ENCODE measurements around the gene DPCD. TPM values are rescaled to one million over a fixed set of nuclear protein-coding genes. Genes with fewer than 3 reads are reported as not detected.

The DPCD gene
- total RNA-seq, 1 experiment from 2014 or later = 39.5 TPM

GRCh38 chr10:101611096-101611905 lies 23.2 kb downstream of the DPCD start:
- Histone ChIP-seq H3K27me3 (ENCODE audit: insufficient read depth, low read length) (no peaks in the 10 kb centered on the region), H3K9ac (ENCODE audit: low read length) (no peak overlapping the region), H3K9me2 (ENCODE audit: insufficient read depth) (no peaks in the 10 kb centered on the region), H3K4me1 (ENCODE audit: control insufficient read depth in 1 of 2, insufficient read depth in 2 of 2, low read length in 2 of 2) (peaks cover 0 to 6% of the 10 kb centered on the region in 2 experiments; a peak in 1 of 4 replicates), H3K4me2 (ENCODE audit: low read length) (no peak overlapping the region), H4K20me1 (ENCODE audit: insufficient read depth) (no peaks in the 10 kb centered on the region), H3K9me3 (ENCODE audit: control insufficient read depth in 1 of 2, insufficient read depth in 1 of 2, low read depth in 1 of 2, low read length in 2 of 2) (no peaks in the 10 kb centered on the region), H3K36me3 (ENCODE audit: control insufficient read depth in 1 of 2, insufficient read depth in 2 of 2, low read length in 2 of 2) (peaks cover 9 to 12% of the 10 kb centered on the region in 2 experiments; a peak in 2 of 4 replicates), H3K27ac (ENCODE audit: low read depth, low read length) (no peak overlapping the region; the same call in 1 of the 2 replicates), H3K79me2 (ENCODE audit: insufficient read depth, low read length) (no peaks in the 10 kb centered on the region), H3K4me3 (replicated peaks in 1 of 2; ENCODE audit: low read depth in 1 of 2, low read length in 2 of 2) (no peak overlapping the region), H2AFZ (ENCODE audit: low read depth, low read length, poor library complexity, severe bottlenecking) (no peak overlapping the region)
- BruUV-seq (replicated peaks) = no TSS peak
- ChIA-PET RAD21 (ENCODE audit: low non-redundant PET in 1 of 2, low total read pairs in 2 of 2, uncharacterized antibody in 2 of 2, unreplicated experiment in 2 of 2) (no interaction called here), POLR2A (no interaction called here), CTCF (interaction anchor here (1.1 to 1.4 kb wide), 2 partner anchors 9 to 170 kb away, joined by 3 to 4 read pairs; no protein-coding TSS in a partner anchor)
- intact Hi-C loops (cut with micrococcal nuclease) = no loop called here
- no peak for TF ChIP-seq FOSL1 (IDR thresholded peaks at IDR 0.05; ENCODE audit: low read depth)
- TF ChIP-seq POLR2AphosphoS5 (IDR thresholded peaks at IDR 0.05; ENCODE audit: low read depth, low read length) = 0 out of 2 replicates have a peak, but pooled peaks have one; percentile 22
- ATAC-seq = peak; percentile 80
- no peak for DNase-seq (ENCODE audit: low read depth, low spot score)

GRCh38 chr10:101612086-101612485 lies 24.0 kb downstream of the DPCD start:
- no peaks in the 10 kb centered on the region for H3K27me3 ChIP-seq (ENCODE audit: insufficient read depth, low read length)
- POLR2A ChIA-PET = no interaction called here
- H3K4me2 ChIP-seq (ENCODE audit: low read length) = no peak overlapping the region
- DNase-seq (ENCODE audit: low read depth, low spot score) (no peak), ATAC-seq (no peak)
- H3K9ac ChIP-seq (ENCODE audit: low read length) = no peak overlapping the region
- intact Hi-C loops (cut with micrococcal nuclease) = no loop called here
- TF ChIP-seq EGR1 (IDR thresholded peaks at IDR 0.05; ENCODE audit: low read depth) = no peak
- no peak for TF ChIP-seq YY1 (IDR thresholded peaks at IDR 0.05; ENCODE audit: extremely low read depth, insufficient replicate concordance, low read depth, low read length)
- H4K20me1 ChIP-seq (ENCODE audit: insufficient read depth) = no peaks in the 10 kb centered on the region
- no peaks in the 10 kb centered on the region for H3K9me3 ChIP-seq (ENCODE audit: control insufficient read depth in 1 of 2, insufficient read depth in 1 of 2, low read depth in 1 of 2, low read length in 2 of 2)
- CTCF ChIA-PET = interaction anchor here (1.1 to 3.6 kb wide), 3 partner anchors 9 to 169 kb away, joined by 3 to 17 read pairs (median 4); no protein-coding TSS in a partner anchor
- no peaks in the 10 kb centered on the region for H3K79me2 ChIP-seq (ENCODE audit: insufficient read depth, low read length)
- H3K9me2 ChIP-seq (ENCODE audit: insufficient read depth) = no peaks in the 10 kb centered on the region
- H3K4me1 ChIP-seq (ENCODE audit: control insufficient read depth in 1 of 2, insufficient read depth in 2 of 2, low read length in 2 of 2) = peaks cover 0 to 6% of the 10 kb centered on the region in 2 experiments; a peak in 1 of 4 replicates
- H2AFZ ChIP-seq (ENCODE audit: low read depth, low read length, poor library complexity, severe bottlenecking) = no peak overlapping the region
- RAD21 ChIA-PET (ENCODE audit: low non-redundant PET in 1 of 2, low total read pairs in 2 of 2, uncharacterized antibody in 2 of 2, unreplicated experiment in 2 of 2) = no interaction called here
- no TSS peak for BruUV-seq (replicated peaks)
- H3K27ac ChIP-seq (ENCODE audit: low read depth, low read length) = peak overlapping the region; percentile 9; the same call in 1 of the 2 replicates
- H3K36me3 ChIP-seq (ENCODE audit: control insufficient read depth in 1 of 2, insufficient read depth in 2 of 2, low read length in 2 of 2) = peaks cover 9 to 12% of the 10 kb centered on the region in 2 experiments; a peak in 2 of 4 replicates
- no peak overlapping the region for H3K4me3 ChIP-seq (replicated peaks in 1 of 2; ENCODE audit: low read depth in 1 of 2, low read length in 2 of 2)

Data from HCT116 (cell line).